GM18511 (cell line): ENCODE results near the gene MUC5B.

ENCODE experiments used
- ATAC-seq: cut with Tn5 transposase; IDR thresholded peaks from one replicate; pipeline ENCODE4 v1.9.1; 2021; ENCODE audit warnings: mild to moderate bottlenecking, moderate library complexity; ENCODE audit not compliant: unreplicated experiment

The MUC5B gene

DNA sequence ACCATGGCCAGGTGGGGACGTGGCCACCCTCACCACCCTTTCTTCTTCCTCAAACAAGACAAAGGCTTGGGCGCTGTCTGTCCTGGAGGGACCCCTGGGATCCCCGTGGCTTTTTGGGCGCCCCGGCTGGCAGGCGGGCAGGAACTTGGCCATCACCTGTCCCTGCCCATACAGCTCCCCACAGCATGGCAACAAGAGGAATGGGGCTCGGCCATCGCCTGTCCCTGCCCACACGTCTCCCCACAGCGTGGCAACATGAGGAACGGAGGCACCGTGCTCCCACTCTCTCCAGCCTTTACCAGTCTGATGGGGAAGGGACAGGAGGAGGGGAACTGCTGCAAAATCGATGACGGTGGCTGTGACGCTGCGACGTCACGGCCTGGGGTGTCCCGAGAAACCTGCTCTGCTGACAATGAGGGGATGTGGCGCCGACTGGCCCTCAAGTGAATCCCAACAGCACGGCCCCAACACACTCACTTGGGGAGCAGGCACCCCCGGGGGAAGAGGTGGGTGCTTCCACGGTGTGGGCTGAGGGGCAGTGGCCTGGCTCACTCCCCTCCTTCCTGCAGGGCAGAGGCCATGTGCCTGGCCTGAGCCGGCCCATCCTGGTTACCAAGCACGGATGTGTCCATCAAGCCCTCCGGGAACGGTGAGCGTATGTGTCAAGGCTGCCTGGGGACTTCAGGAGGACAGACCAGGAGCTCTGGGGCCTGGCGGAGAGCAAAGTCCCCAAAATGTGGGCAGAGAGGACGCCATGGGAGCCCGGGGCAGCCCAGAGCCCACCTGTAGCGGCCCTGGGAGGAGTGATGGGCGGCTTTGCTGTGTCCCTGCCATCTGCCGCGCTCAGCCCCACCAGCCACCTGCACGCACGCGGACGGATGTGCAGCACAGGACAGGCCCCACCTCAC, 56.2 kb downstream of the MUC5B start:
- no peak for ATAC-seq

DNA sequence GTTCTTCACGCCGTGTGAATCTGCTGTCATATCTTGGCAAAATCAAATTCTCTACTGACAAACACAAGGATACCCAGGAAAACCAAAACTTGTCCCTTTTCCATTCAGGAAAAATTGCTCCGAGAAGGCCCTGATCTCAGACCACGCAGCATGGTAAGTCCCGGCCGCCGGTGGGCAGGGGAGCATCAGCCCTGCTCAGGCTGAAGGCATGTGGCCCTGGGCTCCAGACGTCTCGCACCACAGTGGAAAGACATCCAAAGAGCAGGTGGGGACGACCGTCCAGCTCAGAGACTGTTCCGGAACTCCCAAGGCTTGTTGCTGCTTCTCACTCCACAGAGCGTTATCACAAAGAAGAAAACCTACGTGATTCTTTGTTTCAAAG, 56.8 kb downstream of the MUC5B start:
- ATAC-seq, result no peak

DNA sequence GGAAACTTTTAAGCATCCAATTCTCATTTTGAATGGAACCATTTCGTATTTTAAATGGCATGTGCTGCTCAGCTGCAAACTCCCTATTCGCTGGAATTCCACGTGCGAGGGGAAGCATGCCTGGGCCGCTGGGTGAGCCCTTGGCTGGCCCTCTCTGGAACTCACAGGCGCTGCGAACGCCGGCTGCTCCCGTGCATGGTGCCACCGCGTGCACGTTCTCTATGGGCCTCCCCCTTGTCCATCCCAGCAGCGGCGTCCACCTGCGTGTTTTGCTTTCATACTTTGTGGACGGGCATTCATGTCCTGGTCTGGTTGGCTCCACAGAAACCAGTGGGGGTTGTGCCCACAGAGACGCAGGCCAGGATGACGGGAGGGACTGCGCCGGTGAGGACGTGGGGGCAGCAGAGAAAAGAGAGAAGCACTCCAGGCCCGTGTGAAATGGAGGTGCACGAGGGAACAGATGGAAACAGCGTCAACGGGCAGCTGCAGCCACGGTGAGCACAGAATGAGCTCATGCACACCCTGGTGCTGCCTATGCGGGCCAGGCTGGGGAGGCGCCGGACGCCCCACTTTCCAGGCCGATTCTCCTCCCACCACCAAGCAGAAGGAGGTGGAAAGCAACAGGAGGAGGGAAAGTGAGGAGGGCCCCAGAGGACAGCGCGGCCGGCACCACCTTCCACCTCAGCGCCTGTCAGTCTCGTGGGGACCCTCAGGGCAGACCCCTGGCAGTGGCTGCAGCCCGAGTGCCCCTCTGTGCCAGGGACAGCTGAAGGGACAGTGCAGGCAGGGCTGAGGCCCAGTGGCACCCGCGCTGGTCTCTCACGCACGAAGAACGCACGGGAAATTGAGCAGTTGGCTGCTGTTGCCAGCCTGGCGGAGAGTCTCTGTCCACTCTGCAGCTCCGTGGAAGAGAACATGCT, 57.5 kb downstream of the MUC5B start:
- no peak for ATAC-seq

DNA sequence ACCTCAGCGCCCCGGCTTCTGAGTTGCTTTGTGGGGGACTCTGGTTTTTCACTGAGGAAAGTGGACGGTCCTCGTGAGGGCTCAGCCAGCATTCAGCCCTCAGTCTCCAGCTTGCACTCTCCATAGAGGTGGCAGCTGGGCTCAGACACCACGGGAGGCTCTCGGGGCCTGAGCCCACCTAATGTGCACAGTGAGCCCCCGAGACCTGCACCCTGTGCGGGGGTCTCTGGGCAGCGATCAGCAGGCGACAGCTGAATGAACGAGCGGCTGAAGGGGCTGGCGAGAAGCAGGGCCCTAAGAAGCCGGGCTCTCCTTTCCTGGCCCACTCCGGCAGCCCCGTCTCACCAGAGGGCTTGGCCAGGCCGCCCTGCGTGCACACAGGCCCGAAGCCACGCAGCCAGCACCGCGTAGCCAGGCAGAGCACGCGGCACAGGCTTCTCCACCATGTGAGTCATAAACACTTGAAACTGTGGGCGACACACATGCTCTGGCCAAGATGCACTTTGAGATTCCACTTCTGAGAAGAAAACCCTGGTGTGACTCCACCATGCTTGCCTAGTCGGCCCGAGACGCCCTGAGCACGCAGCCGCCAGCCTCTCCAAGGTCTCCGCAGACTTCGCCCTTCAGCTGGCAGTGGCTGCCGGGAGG, 58.6 kb downstream of the MUC5B start:
- no peak for ATAC-seq

DNA sequence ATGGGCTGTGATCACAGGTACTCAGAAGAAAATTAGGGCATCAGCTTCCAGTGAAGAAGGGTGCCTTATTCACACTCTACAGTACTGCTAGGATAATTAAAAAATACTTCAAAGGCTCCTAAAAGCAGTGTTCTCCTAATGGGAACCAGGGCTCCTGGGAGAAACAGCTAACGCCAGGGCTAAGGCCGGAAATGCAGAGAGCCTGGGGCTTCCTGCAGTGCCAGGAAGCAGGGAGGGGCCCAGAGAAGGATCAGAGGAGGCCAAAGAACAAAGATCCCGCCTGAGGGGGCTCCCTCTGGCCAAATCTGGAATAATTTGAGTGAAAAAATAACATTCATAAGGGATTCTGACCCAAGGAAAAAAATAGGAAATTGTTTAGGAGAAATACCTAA, 59.1 kb downstream of the MUC5B start:
- ATAC-seq, result no peak

DNA sequence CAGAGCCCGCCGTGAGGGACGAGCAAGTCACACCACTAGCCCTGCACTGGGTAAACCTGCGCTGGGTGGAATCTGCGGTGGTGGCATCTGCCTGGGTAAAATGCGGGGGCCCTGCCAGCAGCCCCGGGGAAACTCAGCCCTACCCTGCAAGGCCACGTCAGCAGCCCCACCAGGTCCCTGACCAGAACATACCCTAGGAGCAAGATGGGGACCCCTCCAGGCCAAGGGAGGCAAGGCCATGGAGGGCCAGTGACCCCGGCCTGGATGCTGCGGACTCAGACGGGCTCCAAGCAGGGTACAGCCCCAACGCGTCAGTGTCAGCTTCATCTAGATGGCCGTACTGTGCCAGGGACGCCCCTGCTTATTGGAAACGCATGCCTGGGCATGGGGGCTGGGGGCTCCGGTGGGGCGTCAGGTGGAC, 60.2 kb downstream of the MUC5B start:
- no peak for ATAC-seq

DNA sequence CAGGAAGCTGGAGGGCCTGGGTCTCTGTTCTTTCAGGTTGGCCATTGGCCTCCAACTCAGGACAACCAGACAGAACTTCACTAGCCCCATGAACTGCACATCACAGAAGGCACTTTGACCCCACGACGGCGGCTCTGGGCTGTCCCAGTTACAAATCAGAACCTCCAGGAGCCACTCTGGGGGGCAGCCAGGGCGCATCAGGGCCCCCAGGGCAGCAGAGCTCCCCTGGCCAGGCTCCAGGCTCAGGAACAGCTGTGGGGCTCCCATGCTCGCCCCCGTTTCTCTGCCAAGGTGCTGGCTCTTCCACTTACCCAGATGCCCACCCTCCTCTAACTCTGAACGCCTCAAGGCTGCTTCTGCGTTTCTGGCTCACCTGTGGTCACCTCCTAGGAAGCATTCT, 61.0 kb downstream of the MUC5B start:
- no peak for ATAC-seq

DNA sequence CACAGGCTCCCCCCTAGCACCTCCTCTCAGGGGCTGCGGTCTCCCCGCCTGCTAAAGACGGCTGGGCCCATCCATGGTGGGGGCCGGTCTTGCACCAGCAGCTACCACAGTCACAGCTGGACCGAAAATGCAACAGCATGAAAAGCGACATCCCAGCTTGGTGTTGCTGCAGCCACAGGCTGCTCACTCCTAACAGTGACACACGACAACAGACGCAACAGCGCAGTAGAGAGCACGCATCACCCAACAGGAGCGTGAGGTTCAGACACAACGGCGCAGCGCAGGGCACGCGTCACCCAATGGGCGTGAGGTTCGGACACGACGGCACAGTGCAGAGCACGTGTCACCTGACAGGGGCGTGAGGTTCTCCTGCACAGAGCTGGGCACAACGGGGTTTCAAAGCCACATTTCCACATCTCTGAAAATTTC, 62.5 kb downstream of the MUC5B start:
- ATAC-seq, result no peak

DNA sequence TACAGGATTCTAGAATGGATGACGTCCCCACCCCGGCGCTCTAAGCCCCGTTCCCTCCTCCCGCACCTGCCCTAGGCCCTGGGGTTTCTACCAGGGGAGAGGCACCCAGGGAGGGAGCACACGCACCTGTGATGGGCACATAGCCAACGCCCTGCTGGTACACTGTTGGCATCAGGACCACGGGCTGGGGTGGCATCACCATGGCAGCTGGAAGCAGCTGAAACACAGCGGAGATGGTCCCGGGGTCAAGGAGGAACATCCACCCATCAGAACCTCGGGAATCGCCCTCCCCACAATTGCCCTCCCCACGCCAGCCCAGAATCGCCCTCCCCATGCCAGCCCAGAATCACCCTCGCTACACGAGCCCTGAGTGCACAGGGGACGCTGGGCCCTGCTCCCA, 63.0 kb downstream of the MUC5B start:
- no peak for ATAC-seq

DNA sequence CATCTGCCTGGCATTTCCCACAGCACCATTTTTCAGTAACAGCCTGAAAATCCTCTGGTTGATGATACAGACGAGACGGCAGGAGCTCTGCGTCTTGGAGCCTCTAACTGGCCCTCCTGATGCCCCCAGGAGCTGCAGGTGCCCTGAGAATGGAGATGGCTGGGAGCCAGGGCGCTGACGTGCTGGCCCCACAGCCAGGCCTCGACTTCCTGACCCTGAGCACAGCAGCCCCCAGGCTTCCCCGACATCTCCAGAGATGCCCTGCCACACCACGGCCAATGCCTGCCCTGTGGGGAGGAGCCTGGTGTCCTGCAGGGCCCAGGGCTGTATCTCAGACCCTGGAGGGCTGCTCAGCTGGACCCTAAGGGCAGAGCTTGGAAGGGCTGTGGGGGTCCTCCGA, 65.1 kb downstream of the MUC5B start:
- no peak for ATAC-seq

DNA sequence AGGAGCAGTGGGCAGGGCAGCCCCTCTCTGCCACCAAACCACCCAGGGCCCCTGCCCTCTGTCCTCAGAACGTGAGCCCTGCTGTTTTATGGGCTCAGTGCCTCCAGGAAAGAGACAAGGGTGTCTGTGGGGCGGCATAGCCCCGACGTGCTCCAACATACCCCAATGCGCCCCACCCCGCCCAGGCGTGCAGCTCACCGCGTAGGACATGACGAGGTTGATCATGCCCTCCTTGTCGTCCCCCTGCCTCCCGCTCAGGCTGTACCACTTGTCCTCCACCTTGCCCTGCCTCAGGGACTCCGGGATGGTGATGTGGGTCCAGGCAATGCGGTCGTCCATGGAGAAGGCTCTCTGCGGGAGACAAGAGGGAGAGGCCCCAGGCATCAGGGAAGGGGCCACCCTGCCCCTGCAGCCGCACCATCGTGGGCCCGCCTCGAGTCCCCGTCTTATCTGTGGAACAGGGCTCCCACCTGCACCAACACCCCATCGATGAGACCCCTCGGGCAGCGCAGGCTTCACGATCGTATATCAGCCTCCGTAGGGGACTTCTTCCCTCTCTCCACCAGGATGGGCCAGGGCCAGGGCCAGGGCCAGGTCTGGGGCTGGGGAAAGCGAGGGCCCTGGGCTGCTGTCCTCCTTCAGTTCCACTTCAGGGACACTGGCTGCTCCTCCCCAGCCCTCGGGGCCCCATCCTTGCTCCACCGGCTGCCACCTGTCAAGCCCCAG, 65.7 kb downstream of the MUC5B start:
- ATAC-seq, result no peak

DNA sequence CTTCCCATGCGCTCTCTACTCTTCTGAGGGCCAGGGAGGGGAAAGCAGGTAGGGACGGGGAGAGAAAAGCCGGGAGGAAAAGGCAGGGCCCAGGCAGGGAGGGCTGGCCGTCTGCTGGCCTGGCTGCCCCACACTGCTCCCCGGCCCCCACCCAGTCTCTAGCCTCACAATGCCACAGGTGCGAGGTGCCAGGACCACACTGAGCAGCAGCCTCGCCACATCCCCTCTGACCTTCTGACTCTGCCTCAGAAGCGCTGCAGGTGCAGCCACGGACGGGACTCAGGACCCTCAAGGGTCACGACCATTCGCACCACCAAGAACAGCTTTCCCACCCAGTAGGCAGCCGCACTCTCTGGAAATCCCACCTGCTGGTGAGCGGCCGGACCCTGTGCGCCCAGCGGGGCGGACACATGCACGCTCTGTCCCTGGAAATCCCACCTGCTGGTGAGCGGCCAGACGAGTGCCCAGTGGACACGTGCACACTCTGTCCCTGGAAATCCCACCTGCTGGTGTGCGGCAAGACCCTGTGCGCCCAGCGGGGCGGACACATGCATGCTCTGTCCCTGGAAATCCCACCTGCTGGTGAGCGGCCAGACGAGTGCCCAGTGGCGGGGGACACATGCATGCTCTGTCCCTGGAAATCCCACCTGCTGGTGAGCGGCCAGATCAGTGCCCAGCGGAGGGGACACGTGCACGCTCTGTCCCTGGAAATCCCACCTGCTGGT, 66.5 kb downstream of the MUC5B start:
- ATAC-seq, result no peak

DNA sequence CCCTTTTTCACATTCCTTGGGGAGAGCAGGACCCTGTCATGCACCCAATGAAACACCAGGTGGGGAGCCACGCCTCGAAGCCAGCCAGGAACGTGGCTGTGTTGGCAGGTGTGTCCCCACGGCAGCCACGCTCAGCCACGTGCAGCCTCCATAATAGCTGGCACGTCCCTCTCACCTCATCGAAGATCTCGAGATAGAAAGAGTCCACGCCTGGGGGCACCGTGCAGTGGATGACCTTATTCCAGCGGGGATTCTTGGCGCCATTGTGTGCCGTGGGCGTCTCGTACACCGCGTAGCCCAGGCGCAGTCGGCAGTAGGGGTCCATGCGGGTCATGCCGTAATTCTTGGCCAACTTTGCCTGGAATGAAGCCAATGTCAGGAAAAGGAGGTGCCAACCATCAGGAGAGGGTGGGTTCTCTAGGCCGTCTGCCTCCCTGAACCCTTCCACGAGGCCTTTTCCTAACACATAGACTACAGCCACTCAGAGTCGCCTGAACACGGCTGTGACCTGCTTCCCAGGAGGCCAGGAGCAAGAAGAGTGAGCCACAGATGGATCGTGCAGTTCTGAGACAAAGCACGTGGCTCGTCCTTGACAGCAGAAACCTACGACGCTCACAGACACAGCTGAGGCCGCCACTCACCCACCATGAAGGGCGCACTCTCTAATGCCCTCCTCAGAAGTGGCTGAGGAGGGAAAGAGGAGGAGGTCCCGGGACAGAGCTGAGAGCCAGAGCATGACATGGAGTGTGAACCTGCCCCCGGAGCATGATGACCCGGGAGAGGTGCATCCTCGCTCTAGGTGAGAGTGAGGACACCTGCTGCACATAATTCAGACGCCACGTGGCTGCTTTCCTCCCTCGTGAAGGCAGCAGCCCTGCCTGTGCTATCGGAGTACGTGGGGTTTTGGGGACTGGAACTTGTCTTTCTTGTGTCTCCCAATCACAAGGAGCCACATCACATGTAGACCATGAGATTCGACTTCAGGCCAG, 67.5 kb downstream of the MUC5B start:
- no peak for ATAC-seq

DNA sequence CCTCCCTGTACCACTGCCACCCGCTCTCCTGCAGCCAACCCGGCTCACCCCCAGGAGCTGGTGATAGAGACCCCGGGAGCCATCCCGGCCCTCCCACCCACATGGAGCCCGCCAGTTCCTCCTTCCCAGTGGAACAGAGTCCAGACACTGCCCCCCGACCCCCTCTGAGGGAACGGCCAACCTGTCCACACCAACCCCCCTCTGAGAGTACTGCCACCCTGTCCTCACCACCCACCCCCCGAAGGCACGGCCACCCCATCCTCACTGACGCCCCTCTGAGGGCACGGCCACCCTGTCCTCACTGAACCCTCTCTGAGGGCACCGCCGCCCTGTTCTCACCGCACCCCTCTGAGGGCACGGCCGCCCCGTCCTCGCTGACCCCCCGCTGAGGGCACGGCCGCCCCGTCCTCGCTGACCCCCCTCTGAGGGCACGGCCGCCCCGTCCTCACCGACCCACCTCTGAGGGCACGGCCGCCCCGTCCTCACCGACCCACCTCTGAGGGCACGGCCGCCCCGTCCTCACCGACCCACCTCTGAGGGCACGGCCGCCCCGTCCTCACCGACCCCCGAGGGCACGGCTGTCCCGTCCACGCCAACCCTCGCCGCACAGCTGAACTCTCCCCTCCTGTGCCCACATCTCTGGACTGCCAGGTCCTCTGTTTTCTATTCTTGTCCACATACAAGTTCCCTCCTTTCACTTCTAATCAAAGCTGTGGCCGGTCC, 68.6 kb downstream of the MUC5B start:
- ATAC-seq, result no peak

DNA sequence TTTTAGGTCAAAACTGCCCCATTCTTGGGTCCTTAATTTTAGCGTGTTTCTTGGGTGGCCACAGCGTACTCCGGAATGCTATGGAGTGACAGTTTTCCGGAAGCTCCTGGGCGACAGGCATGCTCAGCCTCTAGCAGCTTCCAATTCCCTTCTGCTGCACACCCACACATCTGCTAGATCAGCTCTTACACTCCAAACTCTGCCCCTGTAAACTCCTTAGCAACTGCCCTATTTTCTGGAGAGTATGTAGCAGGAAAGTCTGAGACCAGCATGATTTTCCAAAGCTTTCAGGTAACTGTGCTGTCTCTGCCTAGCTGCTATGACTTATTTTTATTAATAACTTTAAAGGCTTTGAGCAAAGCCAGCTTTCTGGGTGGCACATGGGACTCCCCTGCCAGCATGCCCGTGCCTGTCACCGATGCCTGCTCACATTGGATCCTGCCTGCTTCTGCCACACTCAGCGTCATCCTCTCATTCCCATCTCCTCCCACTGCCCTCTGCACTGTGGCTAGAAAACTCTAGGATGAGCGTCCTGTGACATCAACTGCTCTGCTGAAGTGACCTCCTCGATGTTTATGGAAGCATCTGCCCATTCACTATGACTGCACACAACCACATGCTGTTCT, 69.3 kb downstream of the MUC5B start:
- ATAC-seq, result no peak

DNA sequence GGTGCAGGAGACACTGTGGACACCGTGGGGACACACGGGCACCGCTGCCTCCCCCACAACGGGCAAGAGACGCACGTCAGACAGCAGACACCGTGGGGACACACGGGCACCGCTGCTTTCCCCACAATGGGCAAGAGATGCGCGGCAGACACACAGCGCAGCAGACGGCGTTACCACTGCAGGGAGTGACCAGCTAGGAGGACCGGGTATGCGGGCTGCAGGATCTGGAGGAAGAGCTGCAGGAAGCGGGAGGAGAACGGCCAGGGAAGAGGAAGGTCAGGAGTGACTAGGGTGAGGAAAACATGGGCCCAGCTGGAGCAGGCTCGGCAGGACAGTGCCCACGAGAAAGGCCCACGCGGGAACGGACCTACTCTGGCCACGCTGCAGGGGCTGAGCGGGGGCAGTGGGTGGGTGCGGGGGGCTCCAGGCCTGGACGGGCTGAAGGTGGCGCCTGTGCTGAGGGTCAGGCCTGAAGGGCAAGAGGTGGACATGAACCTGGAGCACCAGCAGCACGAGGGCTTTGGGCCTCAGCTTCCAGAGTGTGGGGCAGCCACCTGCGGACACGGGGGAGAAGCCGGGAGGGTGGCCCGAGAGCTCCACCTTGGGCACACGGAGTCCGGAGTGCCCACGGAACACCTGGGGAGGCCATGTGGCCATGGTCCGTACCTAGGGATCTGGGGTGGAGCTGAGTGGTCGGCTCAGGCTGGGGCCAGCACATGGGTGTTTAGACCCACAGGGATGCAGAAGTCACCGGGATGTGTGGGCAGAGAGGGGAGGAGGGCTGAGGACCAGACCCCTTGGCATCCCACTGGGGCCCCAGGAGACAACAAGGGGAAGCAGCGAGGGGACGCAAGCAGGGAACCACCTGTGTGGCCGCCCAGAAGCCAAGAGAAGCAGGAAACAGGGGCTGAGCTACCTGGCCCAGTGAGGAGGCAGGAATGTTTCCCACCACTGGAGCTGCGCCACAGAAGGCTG, 70.1 kb downstream of the MUC5B start:
- ATAC-seq, result no peak

DNA sequence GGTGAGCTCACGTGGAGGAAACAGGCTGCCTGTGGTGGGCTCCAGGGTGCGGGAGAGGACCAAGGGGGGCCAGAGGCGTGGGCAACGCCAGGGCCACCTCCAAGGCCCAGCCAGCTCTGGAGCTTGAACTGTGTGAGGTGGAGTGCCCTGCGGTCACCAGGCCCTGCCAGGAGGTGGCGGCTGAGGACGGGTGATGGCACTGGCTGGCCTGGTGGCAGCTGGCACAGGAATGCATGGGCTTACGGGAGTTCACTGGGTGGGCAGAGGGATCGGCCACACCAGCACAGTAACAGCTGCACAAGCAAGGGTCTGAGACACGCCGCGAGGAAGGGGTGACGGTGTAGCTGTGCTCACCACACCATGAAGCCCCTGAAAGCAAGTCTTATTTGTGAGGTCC, 70.8 kb downstream of the MUC5B start:
- no peak for ATAC-seq
